NT2/D1 (cell line): Measurements from ENCODE around the gene REPS1.

Experiments used
- SUZ12 ChIP-seq: IDR thresholded peaks from 2 replicates; pipeline ENCODE4 v1.6.1; 2011; ENCODE audit not compliant: insufficient read length, insufficient read depth; ENCODE audit errors: extremely low read depth
- YY1 ChIP-seq: IDR thresholded peaks from 2 replicates; pipeline ENCODE4 v1.6.1; 2011; ENCODE audit not compliant: insufficient read length, insufficient read depth
- ZNF274 ChIP-seq: IDR thresholded peaks from 2 replicates; pipeline ENCODE4 v1.6.1; 2011; ENCODE audit warnings: mild to moderate bottlenecking, low read depth, low read length

DNA sequence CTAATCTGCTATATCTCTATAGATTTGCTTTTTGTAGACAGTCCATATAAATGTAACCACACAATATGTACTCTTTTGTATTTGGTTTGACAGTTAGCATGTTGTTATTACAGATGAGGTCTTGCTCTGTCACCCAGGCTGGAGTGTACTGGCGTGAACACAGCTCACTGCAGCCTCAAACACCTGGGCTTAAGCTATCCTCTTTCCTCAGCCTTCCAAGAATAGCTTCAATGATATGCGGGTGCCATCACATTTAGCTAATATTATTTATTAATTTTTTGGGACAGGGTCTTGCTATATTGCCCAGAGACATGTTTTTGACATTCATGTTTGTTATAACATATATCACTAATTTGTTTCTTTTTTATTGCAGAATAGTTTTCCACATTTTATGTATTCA, 10.8 kb downstream of the REPS1 start:
- TF ChIP-seq SUZ12 (no peak), ZNF274 (no peak), YY1 (no peak)
